Measurements from ENCODE around the gene HNRNPF. TPM values are rescaled to one million over a fixed set of nuclear protein-coding genes. Genes with fewer than 3 reads are reported as not detected.

Gene HNRNPF
- total RNA-seq, 1 donor from 2014 or later = 126 TPM

DNA sequence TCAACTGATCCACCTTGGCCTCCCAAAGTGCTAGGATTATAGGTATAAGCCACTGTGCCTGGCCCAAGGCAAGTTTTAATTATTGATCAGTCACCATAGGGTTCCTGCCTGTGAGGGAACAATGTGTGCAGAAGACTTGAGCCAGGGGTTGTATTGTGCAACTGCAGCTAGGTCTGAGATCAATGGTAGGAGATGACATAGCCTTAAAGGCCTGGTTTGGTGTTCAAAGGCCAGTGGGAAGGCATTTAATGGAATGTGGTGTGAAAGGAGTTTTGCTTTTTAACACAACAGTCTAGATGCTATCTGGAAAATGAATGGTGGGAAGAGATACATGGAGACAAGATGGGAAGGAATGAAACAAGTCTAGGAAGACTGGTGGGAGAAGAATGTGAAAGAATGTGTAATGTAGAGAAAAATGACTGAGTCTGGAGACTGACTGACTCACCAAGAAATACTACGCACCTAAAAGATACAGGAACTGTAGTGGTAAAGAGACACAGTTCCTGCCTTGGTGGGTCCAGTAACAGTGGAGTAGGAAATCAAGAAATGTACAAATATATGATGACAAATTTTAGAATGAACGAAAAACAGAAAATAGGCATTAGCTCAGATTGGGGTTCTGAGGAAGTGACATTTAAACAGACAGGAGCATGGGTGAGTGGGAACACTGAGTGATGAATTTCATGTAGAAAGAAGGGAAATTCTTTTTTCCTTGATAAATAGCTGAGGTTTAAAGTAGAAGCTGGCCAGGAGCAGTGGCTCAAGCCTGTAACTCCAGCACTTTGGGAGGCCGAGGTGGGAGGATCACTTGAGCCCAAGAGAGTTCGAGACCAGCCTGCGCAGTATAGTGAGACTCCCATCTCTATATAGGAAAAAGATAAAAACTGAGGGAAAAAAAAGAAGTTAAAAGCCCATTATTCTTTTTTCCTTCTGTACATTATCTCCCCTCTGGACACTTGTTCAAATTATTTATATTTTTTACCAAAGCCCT is 9.4 kb downstream of the HNRNPF start:
- Mint-ChIP-seq H3K27me3 (ENCODE audit: low read depth) (no peaks in the 10 kb centered on the region), H3K27ac (ENCODE audit: unreplicated experiment) (peak overlapping the region; percentile 85), H3K36me3 (ENCODE audit: low read depth) (peaks cover 6% of the 10 kb centered on the region), H3K9me3 (ENCODE audit: low read depth) (no peaks in the 10 kb centered on the region), H3K4me3 (ENCODE audit: unreplicated experiment) (no peak overlapping the region), H3K4me1 (ENCODE audit: low read depth) (peaks cover 79% of the 10 kb centered on the region)
- no peak for DNase-seq (ENCODE audit: low spot score)
- TF ChIP-seq, protein P1, sequence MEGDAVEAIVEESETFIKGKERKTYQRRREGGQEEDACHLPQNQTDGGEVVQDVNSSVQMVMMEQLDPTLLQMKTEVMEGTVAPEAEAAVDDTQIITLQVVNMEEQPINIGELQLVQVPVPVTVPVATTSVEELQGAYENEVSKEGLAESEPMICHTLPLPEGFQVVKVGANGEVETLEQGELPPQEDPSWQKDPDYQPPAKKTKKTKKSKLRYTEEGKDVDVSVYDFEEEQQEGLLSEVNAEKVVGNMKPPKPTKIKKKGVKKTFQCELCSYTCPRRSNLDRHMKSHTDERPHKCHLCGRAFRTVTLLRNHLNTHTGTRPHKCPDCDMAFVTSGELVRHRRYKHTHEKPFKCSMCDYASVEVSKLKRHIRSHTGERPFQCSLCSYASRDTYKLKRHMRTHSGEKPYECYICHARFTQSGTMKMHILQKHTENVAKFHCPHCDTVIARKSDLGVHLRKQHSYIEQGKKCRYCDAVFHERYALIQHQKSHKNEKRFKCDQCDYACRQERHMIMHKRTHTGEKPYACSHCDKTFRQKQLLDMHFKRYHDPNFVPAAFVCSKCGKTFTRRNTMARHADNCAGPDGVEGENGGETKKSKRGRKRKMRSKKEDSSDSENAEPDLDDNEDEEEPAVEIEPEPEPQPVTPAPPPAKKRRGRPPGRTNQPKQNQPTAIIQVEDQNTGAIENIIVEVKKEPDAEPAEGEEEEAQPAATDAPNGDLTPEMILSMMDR (IDR thresholded peaks at IDR 0.05) = no peak

DNA sequence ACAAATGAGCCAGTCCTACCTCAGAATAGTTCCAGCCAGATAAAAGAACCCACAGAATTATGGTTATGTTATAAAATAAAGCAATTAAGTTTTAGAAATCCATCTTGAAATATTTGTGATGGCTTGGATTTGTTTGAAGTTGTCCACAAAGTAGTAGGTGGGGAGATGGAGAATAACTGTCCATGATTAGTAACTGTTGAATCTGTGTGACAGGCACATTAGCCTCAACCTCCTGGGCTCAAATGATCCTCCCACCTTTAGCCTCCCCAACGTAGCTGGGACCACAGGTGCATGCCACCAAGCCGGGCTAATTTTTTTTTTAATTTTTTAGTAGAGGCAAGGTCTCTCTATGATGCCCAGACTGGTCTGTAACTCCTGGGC is 10.1 kb downstream of the HNRNPF start:
- Mint-ChIP-seq H3K27me3 (ENCODE audit: low read depth) (no peaks in the 10 kb centered on the region), H3K4me1 (ENCODE audit: low read depth) (peaks cover 74% of the 10 kb centered on the region), H3K9me3 (ENCODE audit: low read depth) (no peaks in the 10 kb centered on the region), H3K27ac (ENCODE audit: unreplicated experiment) (peak overlapping the region; percentile 85), H3K36me3 (ENCODE audit: low read depth) (peaks cover 6% of the 10 kb centered on the region), H3K4me3 (ENCODE audit: unreplicated experiment) (no peak overlapping the region)
- TF ChIP-seq, protein P1 (IDR thresholded peaks at IDR 0.05) = no peak
- DNase-seq (ENCODE audit: low spot score) = peak; percentile 10

DNA sequence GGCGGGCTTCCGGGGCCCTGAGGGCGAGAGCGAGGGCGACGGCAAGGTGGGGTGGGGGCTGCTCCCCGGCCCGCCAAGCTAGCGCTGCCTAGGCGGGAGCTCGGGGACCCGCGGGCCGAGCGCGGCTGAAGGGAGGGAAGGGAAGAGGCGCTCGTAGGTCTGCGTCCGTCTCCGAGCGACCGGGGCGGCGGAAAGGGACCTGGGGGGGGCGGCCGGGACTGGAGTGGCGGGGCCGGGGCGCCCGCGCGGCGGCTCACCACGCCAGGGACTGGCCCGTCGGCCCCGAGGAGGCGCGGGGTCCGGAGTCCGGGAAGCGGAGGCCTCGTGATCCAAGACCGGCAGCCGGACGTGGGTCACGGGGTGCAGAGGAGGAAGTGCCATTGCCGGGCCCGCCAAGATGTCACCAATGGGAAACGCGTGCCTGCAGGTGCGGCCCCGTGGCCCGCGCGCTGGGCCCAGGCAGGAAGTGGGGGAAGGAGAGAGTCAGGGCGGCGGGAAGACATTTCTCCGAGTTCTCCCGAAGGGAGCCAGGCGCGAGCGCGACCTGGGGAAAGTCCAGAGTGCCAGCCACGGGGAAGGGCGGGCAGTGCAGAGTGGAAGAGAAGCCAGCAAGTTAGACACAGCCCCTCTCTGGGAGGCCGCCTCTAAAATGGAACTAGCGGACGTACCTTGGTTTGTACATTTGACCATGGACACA is 11.9 kb downstream of the HNRNPF start:
- Mint-ChIP-seq H3K27ac (ENCODE audit: unreplicated experiment) (peak overlapping the region; percentile 95), H3K36me3 (ENCODE audit: low read depth) (peaks cover 18% of the 10 kb centered on the region), H3K27me3 (ENCODE audit: low read depth) (no peaks in the 10 kb centered on the region), H3K4me1 (ENCODE audit: low read depth) (peaks cover 59% of the 10 kb centered on the region), H3K9me3 (ENCODE audit: low read depth) (no peaks in the 10 kb centered on the region), H3K4me3 (ENCODE audit: unreplicated experiment) (peak overlapping the region; percentile 86)
- DNase-seq (ENCODE audit: low spot score) = peak; percentile 95
- TF ChIP-seq, protein P1 (IDR thresholded peaks at IDR 0.05) = peak; percentile 7

DNA sequence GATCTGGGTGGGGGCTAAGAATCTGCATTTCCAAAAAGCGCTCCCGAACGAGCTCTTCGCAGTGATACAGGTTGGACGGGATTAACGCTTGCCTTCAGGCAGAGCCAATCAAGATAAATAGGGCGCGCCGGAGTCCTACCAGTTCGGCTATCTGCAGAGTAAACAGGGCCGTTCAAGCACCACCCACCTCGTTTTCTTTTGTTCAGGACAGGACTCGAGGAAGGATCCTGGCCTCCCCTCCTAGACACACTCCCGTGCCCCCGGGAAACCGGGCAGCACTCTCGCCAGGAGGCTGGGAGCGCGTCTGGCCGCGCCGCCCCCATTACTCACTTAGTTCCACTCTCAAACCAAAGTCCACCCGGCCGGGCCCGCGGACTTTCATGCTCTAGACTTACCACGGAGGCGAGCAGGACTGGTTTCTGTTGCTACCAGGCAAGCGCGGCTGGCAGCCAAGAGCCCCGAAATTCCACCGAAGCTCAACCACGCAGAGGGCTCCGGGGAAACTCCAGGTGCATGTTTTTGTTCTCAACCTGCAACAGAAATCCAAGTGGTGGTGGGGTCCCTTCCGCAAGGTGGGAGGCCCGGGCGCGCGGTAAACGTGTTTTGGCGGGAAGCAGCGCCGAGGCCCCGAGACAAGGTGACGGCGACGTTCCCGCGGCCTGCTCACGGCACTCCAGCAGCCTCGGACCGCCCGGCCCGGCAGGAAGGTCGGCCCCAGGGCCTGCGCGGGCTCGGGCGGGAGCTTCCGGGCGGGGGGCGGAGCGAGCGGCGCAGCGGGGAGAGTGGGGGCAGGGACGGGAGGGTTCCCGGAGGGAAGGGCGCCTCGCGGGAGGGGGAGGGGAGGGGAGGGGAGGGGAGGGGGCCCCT is 12.7 kb downstream of the HNRNPF start:
- TF ChIP-seq, protein P1 (IDR thresholded peaks at IDR 0.05) = no peak
- H3K4me3 Mint-ChIP-seq (ENCODE audit: unreplicated experiment) = peak overlapping the region; percentile 90
- no peaks in the 10 kb centered on the region for H3K27me3 Mint-ChIP-seq (ENCODE audit: low read depth)
- no peaks in the 10 kb centered on the region for H3K9me3 Mint-ChIP-seq (ENCODE audit: low read depth)
- peak; percentile 84 for DNase-seq (ENCODE audit: low spot score)
- peaks cover 25% of the 10 kb centered on the region for H3K36me3 Mint-ChIP-seq (ENCODE audit: low read depth)
- peak overlapping the region; percentile 94 for H3K27ac Mint-ChIP-seq (ENCODE audit: unreplicated experiment)
- H3K4me1 Mint-ChIP-seq (ENCODE audit: low read depth) = peaks cover 51% of the 10 kb centered on the region
